Hepatocyte (in vitro differentiated cells): ENCODE measurements around the gene TMPRSS12.

Source experiments
- CTCF ChIP-seq: fragments of 200-600 bp; sonication (generic); IDR thresholded peaks from 2 replicates; pipeline ENCODE4 v1.5.1; 2016; ENCODE audit warnings: antibody characterized with exemption, mild to moderate bottlenecking; ENCODE audit not compliant: poor library complexity
- EZH2 ChIP-seq: fragments of 200-600 bp; sonication (generic); IDR thresholded peaks from 2 replicates; pipeline ENCODE4 v1.6.1; 2016; ENCODE audit warnings: antibody characterized with exemption, mild to moderate bottlenecking, borderline replicate concordance
- EZH2phosphoT487 ChIP-seq: fragments of 200-600 bp; sonication (generic); IDR thresholded peaks from one replicate; pipeline ENCODE4 v1.6.1; 2018; ENCODE audit warnings: antibody characterized with exemption, mild to moderate bottlenecking, low read depth, moderate library complexity; ENCODE audit not compliant: unreplicated experiment, severe bottlenecking

GRCh38 chr12:50925920-50926319 is 83.2 kb downstream of the TMPRSS12 start:
- TF ChIP-seq CTCF (no peak), EZH2 (no peak), EZH2phosphoT487 (no peak)
